Esophagus muscularis mucosa (tissue), 4 donors: ENCODE measurements around the gene CRYBG2.

ENCODE experiments used
- EP300 ChIP-seq: sonication (generic); formaldehyde crosslinking; IDR thresholded peaks from one replicate; pipeline ENCODE4 v1.6.1; 2017; ENCODE audit warnings: antibody characterized with exemption
- POLR2A ChIP-seq: fragments of 450-650 bp; IDR thresholded peaks from one replicate; pipeline ENCODE4 v1.6.1; 2017; ENCODE audit warnings: antibody characterized with exemption, moderate library complexity, mild to moderate bottlenecking, low read depth
- POLR2AphosphoS5 ChIP-seq, 2 donors: sonication (generic); formaldehyde crosslinking; IDR thresholded peaks; one replicate each; pipeline ENCODE4 v1.6.1; 2017; ENCODE audit warnings: antibody characterized with exemption in 2 of 2
- TF ChIP-seq, protein P1 (sequence below), 3 experiments: fragments of 200-600 bp in 2 of 3; fragments of 450-650 bp in 1 of 3; sonication (generic) in 2 of 3; IDR thresholded peaks; one replicate each; pipeline ENCODE4 v1.5.1; 2017 to 2019; ENCODE audit warnings: antibody characterized with exemption in 3 of 3, mild to moderate bottlenecking in 2 of 3, moderate library complexity in 1 of 3

- TF ChIP-seq POLR2A (no peak), EP300 (no peak), POLR2AphosphoS5 (IDR thresholded peaks at IDR 0.05) (no peak)
- TF ChIP-seq, protein P1, sequence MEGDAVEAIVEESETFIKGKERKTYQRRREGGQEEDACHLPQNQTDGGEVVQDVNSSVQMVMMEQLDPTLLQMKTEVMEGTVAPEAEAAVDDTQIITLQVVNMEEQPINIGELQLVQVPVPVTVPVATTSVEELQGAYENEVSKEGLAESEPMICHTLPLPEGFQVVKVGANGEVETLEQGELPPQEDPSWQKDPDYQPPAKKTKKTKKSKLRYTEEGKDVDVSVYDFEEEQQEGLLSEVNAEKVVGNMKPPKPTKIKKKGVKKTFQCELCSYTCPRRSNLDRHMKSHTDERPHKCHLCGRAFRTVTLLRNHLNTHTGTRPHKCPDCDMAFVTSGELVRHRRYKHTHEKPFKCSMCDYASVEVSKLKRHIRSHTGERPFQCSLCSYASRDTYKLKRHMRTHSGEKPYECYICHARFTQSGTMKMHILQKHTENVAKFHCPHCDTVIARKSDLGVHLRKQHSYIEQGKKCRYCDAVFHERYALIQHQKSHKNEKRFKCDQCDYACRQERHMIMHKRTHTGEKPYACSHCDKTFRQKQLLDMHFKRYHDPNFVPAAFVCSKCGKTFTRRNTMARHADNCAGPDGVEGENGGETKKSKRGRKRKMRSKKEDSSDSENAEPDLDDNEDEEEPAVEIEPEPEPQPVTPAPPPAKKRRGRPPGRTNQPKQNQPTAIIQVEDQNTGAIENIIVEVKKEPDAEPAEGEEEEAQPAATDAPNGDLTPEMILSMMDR (IDR thresholded peaks at IDR 0.05) = no peak
These were observed 51.1 kb downstream of the CRYBG2 start for GRCh38 chr1:26302733-26303405.
